HG02588 (cell line): Measurements from ENCODE around the gene APOBEC4.
"Not testable (repeated sequence)": the region's sequence is repeated elsewhere in the genome, so short reads cannot be mapped to it uniquely, and the experiment has no call there.

Source experiments
- ATAC-seq: cut with Tn5 transposase; IDR thresholded peaks from one replicate; pipeline ENCODE4 v1.9.1; 2021; ENCODE audit warnings: mild to moderate bottlenecking, moderate library complexity; ENCODE audit not compliant: unreplicated experiment

APOBEC4 gene, protein sequence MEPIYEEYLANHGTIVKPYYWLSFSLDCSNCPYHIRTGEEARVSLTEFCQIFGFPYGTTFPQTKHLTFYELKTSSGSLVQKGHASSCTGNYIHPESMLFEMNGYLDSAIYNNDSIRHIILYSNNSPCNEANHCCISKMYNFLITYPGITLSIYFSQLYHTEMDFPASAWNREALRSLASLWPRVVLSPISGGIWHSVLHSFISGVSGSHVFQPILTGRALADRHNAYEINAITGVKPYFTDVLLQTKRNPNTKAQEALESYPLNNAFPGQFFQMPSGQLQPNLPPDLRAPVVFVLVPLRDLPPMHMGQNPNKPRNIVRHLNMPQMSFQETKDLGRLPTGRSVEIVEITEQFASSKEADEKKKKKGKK

DNA sequence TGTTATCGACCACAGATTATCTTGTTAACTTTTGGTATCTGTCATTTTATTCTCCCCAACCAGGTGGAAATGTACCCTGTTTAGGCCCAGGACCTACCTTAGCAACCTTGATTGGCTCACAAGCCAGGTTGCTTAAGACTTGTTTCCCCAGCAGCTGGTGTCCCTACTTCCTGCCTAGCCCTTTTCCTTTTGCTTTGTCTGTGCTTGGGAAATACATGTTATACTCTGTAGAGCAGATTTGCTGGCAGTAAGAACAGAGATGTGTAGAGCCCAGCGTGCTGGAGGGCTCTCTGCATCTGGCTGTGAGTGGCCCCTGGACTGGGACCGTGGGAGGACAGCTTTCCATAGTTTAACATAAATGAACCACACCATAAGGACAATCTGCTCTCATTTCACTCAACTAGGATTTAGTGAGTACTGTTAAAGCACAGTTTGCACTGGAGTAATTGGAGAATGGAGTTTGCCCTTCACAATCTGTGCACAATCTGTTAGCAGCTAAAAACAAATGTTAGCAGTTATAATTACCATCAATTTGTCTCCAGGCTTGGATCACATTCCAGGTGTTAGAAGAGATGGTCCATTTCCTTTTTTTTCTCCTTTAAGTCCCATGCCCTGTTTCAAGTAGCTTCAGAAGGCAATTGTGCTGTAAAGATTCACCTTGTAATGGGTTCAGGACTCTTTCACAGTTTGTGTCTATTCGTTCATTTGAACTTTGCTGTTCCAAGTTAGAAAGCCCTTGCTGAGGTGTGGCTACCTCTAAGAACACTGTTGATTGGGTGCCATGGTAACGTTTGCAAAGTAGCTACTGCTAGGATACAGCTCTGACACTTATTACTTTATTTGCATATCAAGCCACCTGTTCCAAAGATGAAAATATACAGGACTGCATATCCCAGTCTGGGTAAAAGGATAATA lies at the start of gene APOBEC4:
Gene APOBEC4 (minus strand): TSS at position 770 of the 915 bp plus-strand sequence. CDS start 4,535 bp downstream, outside the sequence.
- no peak for ATAC-seq

DNA sequence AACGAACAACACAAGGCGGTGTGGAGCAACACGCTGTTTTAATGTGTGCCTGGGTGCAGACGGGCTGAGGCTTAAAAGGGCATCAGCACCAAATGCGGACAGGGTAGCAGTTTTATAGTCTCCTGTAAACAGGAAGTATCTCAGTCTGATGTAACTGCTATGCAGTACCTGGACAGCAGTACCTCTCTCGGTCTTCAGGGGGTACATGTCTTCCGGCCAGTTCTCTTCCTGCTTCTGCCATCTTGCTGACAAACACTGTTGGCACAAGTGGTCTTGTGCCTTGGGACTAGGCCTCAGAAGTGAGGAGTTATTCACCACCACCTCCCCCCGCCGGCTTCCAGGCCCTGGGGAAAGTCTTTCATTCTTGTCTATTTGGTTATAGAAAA lies 49.7 kb upstream of the APOBEC4 start:
- no peak for ATAC-seq

DNA sequence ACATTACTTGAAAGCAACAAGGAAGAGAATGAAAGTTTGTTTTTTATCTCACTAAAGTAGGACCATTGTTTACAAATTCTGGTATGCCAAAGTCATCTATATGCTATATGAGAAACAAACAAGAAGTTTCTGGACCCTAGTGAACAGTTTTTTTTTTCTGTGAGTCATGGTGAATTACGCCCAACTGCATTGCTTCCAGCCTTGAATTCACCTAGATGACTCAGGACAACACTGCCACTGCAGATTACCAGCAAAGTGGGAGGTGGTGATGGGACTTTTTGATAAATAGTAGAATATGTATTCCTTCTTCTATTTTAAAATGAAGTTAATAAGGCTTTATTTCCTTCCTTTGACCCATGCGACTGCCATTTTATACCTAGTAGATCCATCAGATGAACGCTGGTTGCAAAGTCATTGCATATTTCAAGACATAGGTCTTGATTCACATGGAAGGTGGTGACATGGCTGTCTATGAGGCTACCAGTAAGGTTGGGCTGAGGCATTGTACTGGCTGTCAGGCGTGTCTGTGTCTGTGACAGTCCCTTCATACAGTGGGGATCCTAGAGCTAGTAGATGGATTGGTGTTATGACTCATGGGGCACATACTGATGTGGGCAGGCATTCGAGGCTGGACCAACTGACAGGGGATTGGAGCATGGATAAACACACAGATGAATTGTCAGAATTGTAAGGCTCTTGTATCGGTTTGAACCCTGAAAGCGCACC lies 49.1 kb upstream of the APOBEC4 start:
- no peak for ATAC-seq

DNA sequence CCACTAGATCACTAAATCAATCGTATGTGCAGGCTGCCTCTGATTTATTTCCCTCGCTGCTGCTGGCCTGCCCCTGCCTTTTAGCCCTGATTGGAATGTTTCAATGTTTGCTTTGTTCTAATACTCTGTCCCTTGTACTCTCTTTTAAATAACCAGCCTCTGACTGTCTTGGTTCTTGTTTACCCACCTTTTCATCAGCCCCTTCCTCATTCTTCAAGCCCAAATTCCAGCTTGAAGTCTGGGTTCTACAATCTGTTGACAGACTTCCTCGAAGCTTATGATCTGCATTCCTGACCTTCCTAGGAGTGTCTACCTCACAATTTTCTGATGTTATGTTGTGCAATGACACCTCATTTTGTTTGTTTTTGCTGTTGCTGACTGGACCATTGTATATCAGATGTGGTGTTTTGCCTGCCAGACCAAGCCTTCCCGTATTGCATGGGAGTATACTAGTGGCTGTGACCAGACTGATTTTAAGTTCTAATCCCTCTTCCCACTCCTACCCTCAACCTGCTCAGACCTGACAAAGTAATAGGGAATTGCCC lies 46.6 kb upstream of the APOBEC4 start:
- no peak for ATAC-seq

DNA sequence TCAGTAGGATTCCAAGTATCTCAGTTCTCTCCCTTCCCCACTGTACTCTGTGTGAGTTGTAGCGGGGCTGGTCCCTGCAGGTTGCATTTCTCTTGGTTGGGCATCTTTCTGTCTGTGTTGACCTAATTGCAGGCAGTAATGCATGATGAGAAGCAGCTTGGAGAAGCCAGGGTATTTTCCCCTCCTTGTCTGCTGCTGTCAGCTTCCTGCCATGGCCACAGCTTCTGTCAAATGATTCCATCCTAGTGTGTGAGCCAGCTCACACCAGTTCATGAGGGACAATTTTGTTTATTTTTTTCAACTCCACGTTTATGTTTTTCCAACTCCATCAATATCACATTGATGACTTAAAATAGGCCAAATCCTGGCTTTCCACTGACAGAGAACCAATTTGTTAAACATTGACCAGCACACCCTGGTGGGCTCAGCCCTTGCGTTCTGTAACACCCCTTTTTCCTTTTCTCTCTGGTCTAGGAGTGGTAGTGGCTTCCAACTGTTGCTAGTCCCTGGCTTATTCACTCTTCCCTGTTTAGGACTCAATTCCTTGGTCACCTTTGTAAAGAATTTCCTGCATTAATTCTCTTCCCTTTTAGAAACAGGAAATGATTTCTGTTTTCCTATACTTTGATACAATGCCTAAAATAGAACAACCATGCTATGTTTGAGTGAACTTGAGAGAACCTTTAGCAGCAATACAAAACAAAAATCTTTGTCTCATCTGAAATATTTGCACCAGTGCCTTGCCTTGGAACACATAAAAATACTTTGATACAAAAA lies 44.9 kb upstream of the APOBEC4 start:
- ATAC-seq = no peak

DNA sequence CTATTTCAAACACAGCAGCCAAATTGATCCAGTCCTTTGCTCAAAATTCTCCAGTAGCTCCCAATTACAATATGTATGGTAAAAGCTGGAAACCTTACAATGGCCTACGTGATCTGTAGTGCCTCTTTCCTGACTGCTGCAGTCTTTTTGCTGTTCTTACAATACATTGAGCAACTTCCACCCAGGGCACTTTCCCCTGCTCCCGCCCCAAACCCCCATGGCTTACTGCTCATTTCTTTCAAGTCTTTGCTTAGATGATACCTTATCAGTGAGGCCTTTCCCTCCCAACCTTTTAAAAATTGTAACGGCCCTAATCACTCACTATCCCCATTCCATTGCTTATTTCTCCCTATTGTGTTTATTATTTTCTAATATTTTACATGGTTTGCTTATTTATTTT lies 43.9 kb upstream of the APOBEC4 start:
- no peak for ATAC-seq

DNA sequence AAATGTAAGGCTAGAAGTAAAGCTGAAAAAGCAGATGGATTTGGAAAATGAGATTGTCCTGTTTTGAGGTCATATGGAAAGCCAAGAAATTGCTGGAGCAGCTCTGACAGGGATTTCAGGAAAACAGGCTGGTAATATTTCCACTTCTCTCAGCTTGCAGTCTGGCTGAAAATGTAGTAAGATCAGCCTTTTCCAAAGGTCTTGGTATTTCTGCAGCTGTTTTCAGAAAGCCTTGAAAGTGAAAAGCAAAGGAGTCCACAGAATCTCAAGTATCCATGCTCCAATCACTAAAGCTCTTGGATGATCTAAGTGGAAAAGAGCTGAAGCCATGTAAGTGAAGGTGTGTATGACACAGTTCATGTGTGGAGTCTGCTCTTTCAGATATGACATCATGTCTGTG lies 41.6 kb upstream of the APOBEC4 start:
- no peak for ATAC-seq

DNA sequence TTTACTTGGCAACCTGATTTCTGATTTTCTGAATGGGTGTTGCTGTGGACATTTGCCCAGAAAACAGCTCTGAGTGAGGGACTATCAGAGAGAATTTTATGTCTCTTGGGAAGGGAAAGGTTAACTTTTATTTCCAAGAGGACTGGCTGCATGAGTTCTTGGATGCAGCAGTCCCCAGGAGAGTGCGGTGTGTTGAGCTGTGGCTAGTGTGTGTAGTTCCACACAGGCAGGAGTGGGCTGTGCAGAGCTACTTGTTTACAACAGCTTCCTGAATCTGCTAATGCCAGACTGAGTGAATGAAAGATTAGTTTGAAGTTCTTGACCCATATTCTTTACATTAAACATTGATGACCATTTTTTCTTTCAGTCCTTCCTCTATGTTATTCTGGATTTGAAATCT lies 41.0 kb upstream of the APOBEC4 start:
- ATAC-seq = no peak

DNA sequence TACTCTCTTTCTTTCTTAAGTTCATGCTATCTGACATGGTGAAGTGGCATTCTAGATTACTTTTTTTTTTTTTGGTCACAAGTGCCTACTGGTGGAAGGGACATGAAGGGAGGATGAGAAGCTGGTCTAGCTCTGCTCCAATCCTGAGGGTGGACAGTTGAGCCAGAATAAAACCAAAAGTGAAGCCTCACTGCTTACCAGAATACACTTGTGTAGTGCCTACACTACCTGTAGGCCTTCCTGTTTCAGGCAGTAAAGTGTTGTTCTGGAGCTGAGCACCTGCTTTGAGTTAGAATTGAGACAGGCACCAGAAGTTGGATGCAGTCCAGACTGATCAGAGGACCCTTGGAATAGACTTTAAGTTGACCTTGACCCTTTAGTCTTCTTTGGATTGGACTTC lies 40.4 kb upstream of the APOBEC4 start:
- ATAC-seq = no peak

DNA sequence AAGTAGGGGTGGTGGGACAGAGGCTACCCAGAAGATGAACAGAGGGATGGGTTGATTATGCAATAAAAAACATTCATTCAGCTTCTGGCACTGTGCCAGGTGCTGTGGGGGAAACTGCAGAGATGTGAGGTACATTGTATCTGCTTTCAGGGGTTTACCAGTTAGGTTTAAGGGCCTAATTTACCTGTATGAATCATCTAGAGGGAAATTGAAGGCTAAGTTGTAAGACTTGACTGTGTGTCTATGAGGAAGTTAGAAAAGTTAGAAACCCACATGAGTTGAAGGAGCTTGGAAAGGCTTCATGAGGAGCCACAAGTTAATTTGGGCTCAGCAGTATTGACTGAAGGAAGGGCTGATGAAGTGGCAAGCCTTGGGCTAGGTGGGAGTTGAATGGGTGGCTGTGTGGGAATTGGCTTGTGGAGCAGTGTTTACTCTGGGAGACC lies 36.7 kb upstream of the APOBEC4 start:
- peak; percentile 61 for ATAC-seq

DNA sequence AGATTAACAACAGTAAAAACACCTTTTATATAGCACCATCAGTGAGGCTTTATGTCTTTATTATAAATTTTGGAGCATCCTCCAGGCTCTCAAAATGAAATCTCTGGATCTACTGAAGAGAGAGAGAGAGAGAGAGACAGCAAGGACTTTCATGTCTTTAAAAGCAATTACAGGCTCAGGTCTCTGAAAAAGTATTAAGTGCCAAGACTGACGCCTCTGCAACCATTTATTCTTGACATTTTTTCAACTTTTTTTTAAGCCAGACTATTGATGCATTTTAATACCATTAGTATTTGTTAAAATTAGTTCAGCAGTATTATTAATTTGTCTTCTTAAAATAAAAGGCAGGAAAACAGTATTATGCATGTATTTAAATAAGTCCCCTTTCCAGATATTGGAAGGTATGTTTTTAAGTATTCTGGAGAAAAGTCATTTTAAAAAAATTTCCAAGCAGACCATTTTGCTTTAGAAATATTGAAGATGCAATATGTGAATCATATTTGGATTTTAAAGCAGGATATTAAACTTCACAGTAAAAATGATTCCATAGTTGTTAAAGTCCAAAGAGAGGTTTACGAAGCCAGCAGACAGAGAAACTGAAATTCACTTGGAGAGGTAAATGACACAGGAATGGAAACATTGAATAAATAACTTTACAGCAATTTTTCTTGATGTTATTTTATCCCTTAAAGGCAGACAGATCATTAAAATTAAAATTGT lies 35.4 kb upstream of the APOBEC4 start:
- ATAC-seq = no peak

DNA sequence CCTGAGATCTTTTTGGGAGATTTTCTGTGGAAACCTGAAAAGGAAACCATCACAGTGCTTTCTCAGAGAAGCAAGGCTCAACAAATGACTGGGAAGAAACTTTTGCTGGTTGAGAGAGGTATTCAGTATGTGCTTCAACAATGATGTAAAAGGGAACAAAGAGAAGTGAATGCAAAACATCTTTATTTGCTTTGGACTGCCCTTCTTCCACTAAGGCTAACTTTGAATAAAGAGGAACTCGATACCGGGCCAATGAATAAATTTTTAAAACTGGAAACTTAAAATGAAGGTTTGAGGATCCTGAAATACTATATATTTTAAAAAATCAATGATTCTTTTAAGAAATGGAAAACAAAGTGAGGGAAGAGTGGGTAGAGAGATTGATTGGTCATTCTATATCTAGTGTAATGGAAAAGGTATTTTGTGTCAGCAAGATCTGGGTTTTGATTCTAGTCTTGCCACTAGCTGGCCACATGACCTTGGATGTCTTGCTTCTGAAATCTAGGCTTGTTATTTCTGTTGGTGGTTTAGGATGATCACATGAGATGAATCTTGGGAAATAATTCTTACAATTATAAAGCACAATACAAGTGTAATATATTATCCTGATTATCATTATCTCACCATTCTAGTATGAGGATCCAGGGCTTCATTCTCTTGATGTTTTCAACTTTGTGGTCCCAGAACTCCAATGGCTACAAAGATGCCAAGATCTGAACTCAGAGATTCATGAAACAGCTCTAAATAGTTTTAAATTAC lies 34.6 kb upstream of the APOBEC4 start:
- ATAC-seq = no peak

DNA sequence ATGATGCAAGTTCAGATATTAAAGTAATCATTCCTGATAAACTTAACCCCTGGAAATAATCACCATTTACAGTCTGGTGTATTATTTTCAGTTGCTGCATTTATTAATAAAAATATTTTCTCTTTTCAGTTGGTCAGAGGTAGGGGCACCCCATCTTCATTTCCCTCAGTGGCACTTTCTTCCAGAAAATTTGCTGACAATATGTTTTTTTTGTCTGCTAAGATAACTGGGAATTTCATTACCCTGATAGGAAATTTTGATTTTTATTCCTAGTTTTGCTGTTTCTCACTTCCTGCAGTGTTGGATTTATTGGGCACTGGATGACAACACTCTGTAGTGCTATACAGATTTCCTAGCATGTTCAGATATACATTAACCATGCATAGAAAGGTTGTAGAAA lies 33.1 kb upstream of the APOBEC4 start:
- no peak for ATAC-seq

DNA sequence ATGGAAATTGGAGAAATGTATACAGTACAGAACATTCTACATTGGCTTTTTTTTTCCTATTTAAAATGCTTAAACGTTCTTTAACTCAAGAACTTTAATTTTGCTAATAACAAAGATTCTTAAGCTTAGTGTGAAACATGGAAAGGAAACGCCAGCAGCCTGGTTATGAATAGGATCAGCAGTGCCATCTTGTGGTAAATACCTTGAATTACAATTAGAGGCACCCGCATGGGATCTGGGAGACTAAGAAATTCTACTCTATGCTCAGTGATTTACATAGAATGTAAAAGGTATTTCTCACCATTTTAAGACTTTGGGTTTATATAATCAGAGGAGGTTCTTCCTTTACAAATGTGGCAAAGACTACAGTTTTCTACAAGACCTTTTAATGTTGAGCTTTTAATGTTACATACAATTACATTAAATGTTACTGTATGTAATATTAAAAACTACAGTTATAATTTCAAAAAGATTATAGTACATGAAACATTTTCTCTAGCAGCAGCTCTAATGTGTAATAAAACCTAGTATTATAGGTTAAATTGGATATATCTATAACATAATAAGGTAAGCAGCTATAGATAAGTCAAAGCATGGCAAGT lies 32.1 kb upstream of the APOBEC4 start:
- ATAC-seq = no peak

DNA sequence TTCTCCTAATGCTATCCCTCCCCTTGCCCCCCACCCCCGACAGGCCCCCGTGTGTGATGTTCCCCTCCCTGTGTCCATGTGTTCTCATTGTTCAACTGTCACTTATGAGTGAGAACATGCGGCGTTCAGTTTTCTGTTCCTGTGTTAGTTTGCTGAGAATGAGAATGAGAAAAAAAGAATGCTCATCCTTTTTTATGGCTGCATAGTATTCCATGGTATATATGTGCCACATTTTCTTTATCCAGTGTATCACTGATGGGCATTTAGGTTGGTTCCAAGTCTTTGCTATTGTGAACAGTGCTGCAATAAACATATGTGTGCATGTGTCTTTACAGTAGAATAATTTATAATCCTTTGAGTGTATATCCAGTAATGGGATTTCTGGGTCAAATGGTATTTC lies 26.2 kb upstream of the APOBEC4 start:
- not testable (repeated sequence) for ATAC-seq

DNA sequence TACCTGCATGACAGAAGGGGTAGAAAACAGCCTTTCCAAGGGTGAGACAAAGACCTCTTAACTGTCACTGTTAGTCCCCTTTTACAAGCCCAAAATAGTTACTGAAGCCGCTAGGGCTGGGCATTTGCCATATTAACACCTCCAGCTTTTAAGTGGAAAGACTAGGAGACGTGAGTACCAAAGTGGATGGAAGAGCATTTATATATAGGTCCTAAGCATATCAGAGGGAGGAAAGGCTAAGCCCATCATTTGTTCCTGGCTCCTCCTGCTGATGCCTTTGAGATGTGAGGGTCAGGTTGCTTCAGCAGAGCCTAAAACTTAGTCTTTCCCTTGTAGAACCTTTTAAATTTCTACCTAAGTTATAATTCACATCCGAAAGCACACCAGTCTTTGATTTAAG lies 25.7 kb upstream of the APOBEC4 start:
- no peak for ATAC-seq

DNA sequence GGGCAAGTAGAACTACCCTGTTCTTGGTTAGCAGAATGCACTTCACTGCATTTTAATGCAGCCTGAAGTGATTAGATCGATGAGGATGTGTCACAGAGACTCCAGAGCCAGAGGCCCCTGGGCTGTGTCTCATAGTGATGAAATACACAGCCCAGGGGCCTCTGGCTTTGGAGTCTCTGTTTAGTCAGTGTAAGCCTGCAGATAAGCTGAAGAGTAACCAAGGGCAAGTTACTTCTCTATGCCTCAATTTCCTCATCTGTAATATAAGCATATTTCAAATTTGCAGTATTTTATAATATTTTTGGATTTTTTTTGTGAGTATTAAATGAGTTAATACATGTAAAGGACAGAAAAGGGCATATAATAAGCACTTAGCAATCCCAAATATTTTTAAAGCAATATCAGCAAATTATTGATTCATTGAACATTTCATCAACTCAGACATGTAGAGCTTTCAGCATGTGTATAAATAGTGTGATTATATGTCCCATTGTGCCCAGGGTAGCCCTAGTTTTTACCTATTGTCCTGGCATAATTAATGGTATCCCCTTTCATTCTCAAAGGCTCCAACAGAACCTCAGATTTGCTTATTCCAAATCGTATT lies 23.6 kb upstream of the APOBEC4 start:
- ATAC-seq = no peak
